ENCODE data around the gene SPEN. TPM values are rescaled to one million over a fixed set of nuclear protein-coding genes. Genes with fewer than 3 reads are reported as not detected.

The SPEN gene
- total and polyA plus RNA-seq, 10 of the 15 experiments (the other 5 are each of a cell fraction or from before 2014, with no cell fraction given) = 5.2 to 58.7 (median 20.1) TPM

- TF ChIP-seq MYB (IDR thresholded peaks at IDR 0.05; ENCODE audit: borderline replicate concordance, low read depth, low read length) (no peak), ATF2 (IDR thresholded peaks at IDR 0.05; ENCODE audit: low read length) (no peak), KAT2A (conservative IDR thresholded peaks at IDR 0.05; ENCODE audit: control insufficient read depth, low read depth, low read length) (no peak), ZNF592 (IDR thresholded peaks at IDR 0.05) (no peak), SUPT20H (IDR thresholded peaks at IDR 0.05; ENCODE audit: borderline replicate concordance, control insufficient read depth, low read depth, low read length) (no peak), HDAC6 (IDR thresholded peaks at IDR 0.05; ENCODE audit: unreplicated experiment) (no peak), JUND (IDR thresholded peaks at IDR 0.05; ENCODE audit: low read depth, low read length) (no peak), EP300 (IDR thresholded peaks at IDR 0.05; ENCODE audit: borderline replicate concordance in 1 of 2, control insufficient read depth in 1 of 2, low read depth in 2 of 2, low read length in 2 of 2) (no peak; a peak in 1 of 4 replicates), MEF2A (IDR thresholded peaks at IDR 0.05; ENCODE audit: insufficient read depth, low read depth, low read length) (no peak), ZNF622 (IDR thresholded peaks at IDR 0.05) (no peak), ZNF24 (IDR thresholded peaks at IDR 0.05) (no peak), ETV6 (conservative IDR thresholded peaks at IDR 0.05 in 1 of 2, IDR thresholded peaks at IDR 0.05 in 1 of 2; ENCODE audit: borderline replicate concordance in 1 of 2, low read depth in 1 of 2) (no peak), WRNIP1 (IDR thresholded peaks at IDR 0.05; ENCODE audit: borderline replicate concordance, low read depth, low read length) (no peak), BHLHE40 (IDR thresholded peaks at IDR 0.05; ENCODE audit: borderline replicate concordance in 1 of 2, low read depth in 2 of 2, low read length in 1 of 2) (no peak), BACH1 (IDR thresholded peaks at IDR 0.05; ENCODE audit: borderline replicate concordance) (peak; percentile 58; the same call in 1 of the 2 replicates), ESRRA (IDR thresholded peaks at IDR 0.05; ENCODE audit: low read length) (no peak), NR2C1 (IDR thresholded peaks at IDR 0.05) (no peak), ATF3 (IDR thresholded peaks at IDR 0.05; ENCODE audit: borderline replicate concordance, extremely low read depth, low read depth, low read length) (no peak), HCFC1 (IDR thresholded peaks at IDR 0.05; ENCODE audit: low read length) (no peak), GABPA (IDR thresholded peaks at IDR 0.05; ENCODE audit: low read depth) (no peak), IKZF2 (IDR thresholded peaks at IDR 0.05) (peak; percentile 88 to 91)
Observed at GRCh38 chr1:15848929-15849774, 1.6 kb downstream of the SPEN start (continued).
